ENCODE data around the gene PAK4. TPM values are rescaled to one million over a fixed set of nuclear protein-coding genes. Genes with fewer than 3 reads are reported as not detected.
"Not testable (repeated sequence)": the region's sequence is repeated elsewhere in the genome, so short reads cannot be mapped to it uniquely, and the experiment has no call there.

Gene PAK4
- total and polyA plus RNA-seq, 2 of the 13 experiments (the other 11 are each of a cell fraction or from before 2014, with no cell fraction given), result 9.5 to 17.8 TPM

DNA sequence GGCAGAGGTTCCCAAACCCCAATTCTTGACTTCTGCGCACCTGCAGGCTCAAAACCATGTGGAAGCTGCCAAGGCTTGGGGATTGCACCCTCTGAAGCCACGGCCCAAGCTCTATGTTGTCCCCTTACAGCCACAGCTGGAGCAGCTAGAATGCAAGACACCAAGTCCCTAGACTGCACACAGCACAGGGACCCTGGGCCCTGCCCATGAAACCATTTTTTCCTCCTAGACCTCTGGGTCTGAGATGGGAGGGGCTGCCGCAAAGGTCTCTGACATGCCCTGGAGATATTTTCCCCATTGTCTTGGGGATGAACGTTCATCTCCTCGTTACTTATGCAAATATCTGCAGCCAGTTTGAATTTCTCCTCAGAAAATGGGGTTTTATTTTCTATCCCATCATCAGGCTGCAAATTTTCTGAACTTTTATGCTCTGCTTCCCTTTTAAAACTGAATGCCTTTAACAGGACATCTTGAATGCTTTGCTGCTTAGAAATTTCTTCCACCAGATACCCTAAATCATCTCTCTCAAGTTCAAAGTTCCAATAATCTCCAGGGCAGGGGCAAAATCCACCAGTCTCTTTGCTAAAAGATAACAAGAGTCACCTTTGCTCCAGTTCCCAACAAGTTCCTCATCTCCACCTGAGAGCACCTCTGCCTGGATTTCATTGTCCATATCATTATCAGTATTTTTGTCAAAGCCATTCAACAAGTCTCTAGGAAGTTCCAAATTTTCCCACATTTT is 29.6 kb upstream of the PAK4 start:
- H3K36me3 ChIP-seq (replicated peaks in 1 of 2; ENCODE audit: control insufficient read depth in 1 of 2, insufficient read depth in 2 of 2, low read length in 2 of 2); H3K9me3 ChIP-seq (ENCODE audit: low read length); DNase-seq (ENCODE audit: low spot score); intact Hi-C loops (cut with micrococcal nuclease; ENCODE audit: unreplicated experiment); H3K9ac ChIP-seq (ENCODE audit: insufficient read depth, low read depth, low read length); H2AFZ ChIP-seq (ENCODE audit: low read length); H3K4me3 ChIP-seq (replicated peaks in 1 of 3; ENCODE audit: insufficient read depth in 1 of 3, low read depth in 2 of 3, low read length in 3 of 3); H3K79me2 ChIP-seq (ENCODE audit: insufficient read depth, low read length); FAIRE-seq; H3K27ac ChIP-seq (ENCODE audit: extremely low read length, insufficient read depth, low read length); H3K27me3 ChIP-seq (ENCODE audit: control insufficient read depth in 1 of 2, insufficient read depth in 2 of 2, low read length in 2 of 2); in situ Hi-C loops (cut with HindIII; ENCODE audit: extremely low pct_ligation_motif_present, low pct_unique_long_range_greater_than_20kb); ATAC-seq; CTCF ChIA-PET (ENCODE audit: low intra/inter-chr PET ratio, low total read pairs); BruUV-seq (replicated peaks); H4K20me1 ChIP-seq (ENCODE audit: insufficient read depth, low read length); H3K4me2 ChIP-seq (ENCODE audit: low read depth, low read length); POLR2A ChIA-PET: not testable (repeated sequence)
- peak; percentile 45; the same call in 1 of the 2 replicates for TF ChIP-seq HNF4A (CRISPR knock-in tag; IDR thresholded peaks at IDR 0.05)
- 42% methylated on average over 4 of the region's 5 CpGs for WGBS (ENCODE audit: low lambda C conversion rate)
- H3K4me1 ChIP-seq (ENCODE audit: insufficient read depth, low read length), result peaks cover 18% of the 10 kb centered on the region; the same call in 1 of the 2 replicates

DNA sequence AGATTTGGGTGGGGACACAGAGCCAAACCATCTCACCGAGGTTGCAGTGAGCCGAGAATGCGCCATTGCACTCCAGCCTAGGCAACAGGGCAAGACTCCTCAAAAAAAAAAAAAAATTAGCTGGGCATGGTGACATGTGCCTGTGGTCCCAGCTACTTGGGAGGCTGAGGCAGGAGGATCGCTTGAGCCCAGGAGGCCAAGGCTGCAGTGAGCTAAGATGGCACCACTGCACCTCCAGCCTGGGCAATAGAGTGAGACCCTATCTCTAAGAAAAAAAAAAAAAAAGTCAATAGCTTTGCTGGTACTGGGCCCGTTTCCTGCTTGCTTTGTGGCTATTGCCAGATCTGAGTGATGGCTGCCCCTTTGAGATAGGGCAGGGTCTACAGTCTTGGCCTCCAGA is 28.3 kb upstream of the PAK4 start:
- BruUV-seq (replicated peaks), result no TSS peak
- POLR2A ChIA-PET, result no interaction called here

More for the DNA sequence above, 28.3 kb upstream of the PAK4 start:
- 93% methylated on average over 5 of the region's 5 CpGs for WGBS (ENCODE audit: low lambda C conversion rate)
- Histone ChIP-seq H3K4me2 (ENCODE audit: low read depth, low read length) (no peak overlapping the region), H3K27me3 (ENCODE audit: control insufficient read depth in 1 of 2, insufficient read depth in 2 of 2, low read length in 2 of 2) (no peaks in the 10 kb centered on the region), H3K4me1 (ENCODE audit: insufficient read depth, low read length) (peaks cover 18% of the 10 kb centered on the region; the same call in 1 of the 2 replicates), H3K36me3 (replicated peaks in 1 of 2; ENCODE audit: control insufficient read depth in 1 of 2, insufficient read depth in 2 of 2, low read length in 2 of 2) (no peaks in the 10 kb centered on the region), H3K9ac (ENCODE audit: insufficient read depth, low read depth, low read length) (no peak overlapping the region), H4K20me1 (ENCODE audit: insufficient read depth, low read length) (no peaks in the 10 kb centered on the region), H3K9me3 (ENCODE audit: low read length) (no peaks in the 10 kb centered on the region), H3K79me2 (ENCODE audit: insufficient read depth, low read length) (no peaks in the 10 kb centered on the region), H3K27ac (ENCODE audit: extremely low read length, insufficient read depth, low read length) (no peak overlapping the region), H3K4me3 (replicated peaks in 1 of 3; ENCODE audit: insufficient read depth in 1 of 3, low read depth in 2 of 3, low read length in 3 of 3) (no peak overlapping the region), H2AFZ (ENCODE audit: low read length) (no peak overlapping the region)
- TF ChIP-seq REPIN1 (CRISPR knock-in tag; IDR thresholded peaks at IDR 0.05; ENCODE audit: borderline replicate concordance, low read depth) (no peak), MYC (CRISPR knock-in tag; IDR thresholded peaks at IDR 0.05; ENCODE audit: borderline replicate concordance) (no peak)
- FAIRE-seq, result no peak
- ATAC-seq, result no peak
- in situ Hi-C loops (cut with HindIII; ENCODE audit: extremely low pct_ligation_motif_present, low pct_unique_long_range_greater_than_20kb) (no loop called here), intact Hi-C loops (cut with micrococcal nuclease; ENCODE audit: unreplicated experiment) (no loop called here)
- CTCF ChIA-PET (ENCODE audit: low intra/inter-chr PET ratio, low total read pairs), result no interaction called here
- DNase-seq (ENCODE audit: low spot score), result no peak

All from HepG2 (cell line).